A673 (cell line): ENCODE measurements around the gene EPHB6.

Source experiments
- CTCF ChIP-seq: fragments of 300-800, 200-600 bp; sonication (generic); conservative IDR thresholded peaks from 2 replicates; pipeline ENCODE4 v1.5.1; 2017; ENCODE audit warnings: low read depth, mild to moderate bottlenecking, antibody characterized with exemption, low read length, moderate library complexity, mixed read lengths
- EZH2 ChIP-seq: fragments of 200-600 bp; sonication (generic); IDR thresholded peaks from 2 replicates; pipeline ENCODE4 v1.6.1; 2017; ENCODE audit warnings: borderline replicate concordance, low read depth, mild to moderate bottlenecking, mixed read lengths, antibody characterized with exemption, low read length; ENCODE audit not compliant: poor library complexity, severe bottlenecking

- TF ChIP-seq CTCF (peak; percentile 66), EZH2 (no peak)
These were observed 1.0 kb upstream of the EPHB6 start for GRCh38 chr7:142853739-142854371.
